KMS-11 (cell line): ENCODE results near the gene CDH19.

Source experiments
- H2AFZ ChIP-seq: fragments of 200-600 bp; sonication (generic); 2 replicates; pipeline ENCODE4 v1.6.1; 2016; ENCODE audit warnings: antibody characterized with exemption, mixed run types, low read depth
- H3K27ac ChIP-seq: fragments of 200-600 bp; sonication (generic); 2 replicates; pipeline ENCODE4 v1.6.1; 2016; ENCODE audit warnings: mild to moderate bottlenecking, mixed run types
- H3K27me3 ChIP-seq: fragments of 200-600 bp; sonication (generic); 2 replicates; pipeline ENCODE4 v1.6.1; 2017; ENCODE audit warnings: mild to moderate bottlenecking, low read depth, mixed run types, moderate library complexity; ENCODE audit not compliant: insufficient read depth
- H3K36me3 ChIP-seq: fragments of 200-600 bp; sonication (generic); 2 replicates; pipeline ENCODE4 v1.6.1; 2017; ENCODE audit warnings: mild to moderate bottlenecking, mixed run types; ENCODE audit not compliant: insufficient read depth
- H3K4me1 ChIP-seq: fragments of 200-600 bp; sonication (generic); 2 replicates; pipeline ENCODE4 v1.6.1; 2016; ENCODE audit warnings: mild to moderate bottlenecking, low read depth, mixed run types; ENCODE audit not compliant: poor library complexity, severe bottlenecking
- H3K4me2 ChIP-seq: fragments of 200-600 bp; sonication (generic); 2 replicates; pipeline ENCODE4 v1.7.0; 2016; ENCODE audit warnings: mild to moderate bottlenecking, mixed run types
- H3K4me3 ChIP-seq: fragments of 200-600 bp; sonication (generic); IDR thresholded peaks from 2 replicates; pipeline ENCODE4 v1.6.1; 2017; ENCODE audit warnings: low read depth, low read length, mixed read lengths; ENCODE audit not compliant: insufficient read depth
- H3K79me2 ChIP-seq: fragments of 200-600 bp; sonication (generic); 2 replicates; pipeline ENCODE4 v1.6.1; 2016; ENCODE audit warnings: low read depth, mixed run types; ENCODE audit not compliant: insufficient read depth
- H3K9ac ChIP-seq: fragments of 200-600 bp; sonication (generic); 2 replicates; pipeline ENCODE4 v1.6.1; 2016; ENCODE audit warnings: mild to moderate bottlenecking, mixed run types
- H4K20me1 ChIP-seq: fragments of 200-600 bp; sonication (generic); 2 replicates; pipeline ENCODE4 v1.6.1; 2016; ENCODE audit warnings: mild to moderate bottlenecking, mixed run types; ENCODE audit not compliant: insufficient read depth
- TF ChIP-seq, protein P1 (sequence below): fragments of 200-600 bp; sonication (generic); conservative IDR thresholded peaks from 2 replicates; pipeline ENCODE4 v1.6.1; 2017; ENCODE audit warnings: low read depth, mild to moderate bottlenecking, antibody characterized with exemption, low read length, moderate library complexity, mixed read lengths

CDH19 gene

DNA sequence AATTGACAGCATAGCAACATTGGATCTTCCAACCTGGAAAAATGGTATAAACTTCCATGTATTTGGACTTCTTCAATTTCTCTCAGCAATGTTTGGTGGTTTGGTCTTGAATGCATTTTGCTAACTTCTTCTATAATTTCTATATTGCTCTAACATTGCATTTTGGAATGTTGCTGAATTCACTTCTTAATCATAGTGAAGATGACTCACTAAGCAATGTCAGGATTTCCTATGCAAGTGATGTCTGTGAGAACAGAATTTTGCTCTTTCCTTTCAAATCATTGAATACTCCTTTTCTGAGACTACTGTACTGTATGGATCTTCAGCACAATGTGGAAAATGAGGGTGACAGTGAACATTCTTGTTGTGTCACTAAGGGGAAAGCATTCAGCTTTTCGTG is 28.9 kb upstream of the CDH19 start:
- Histone ChIP-seq H3K4me1 (no peaks in the 10 kb centered on the region), H3K79me2 (no peaks in the 10 kb centered on the region), H4K20me1 (no peaks in the 10 kb centered on the region), H2AFZ (no peak overlapping the region), H3K27me3 (no peaks in the 10 kb centered on the region), H3K4me2 (no peak overlapping the region), H3K4me3 (no peak overlapping the region), H3K27ac (no peak overlapping the region), H3K36me3 (no peaks in the 10 kb centered on the region), H3K9ac (no peak overlapping the region)
- TF ChIP-seq, protein P1, sequence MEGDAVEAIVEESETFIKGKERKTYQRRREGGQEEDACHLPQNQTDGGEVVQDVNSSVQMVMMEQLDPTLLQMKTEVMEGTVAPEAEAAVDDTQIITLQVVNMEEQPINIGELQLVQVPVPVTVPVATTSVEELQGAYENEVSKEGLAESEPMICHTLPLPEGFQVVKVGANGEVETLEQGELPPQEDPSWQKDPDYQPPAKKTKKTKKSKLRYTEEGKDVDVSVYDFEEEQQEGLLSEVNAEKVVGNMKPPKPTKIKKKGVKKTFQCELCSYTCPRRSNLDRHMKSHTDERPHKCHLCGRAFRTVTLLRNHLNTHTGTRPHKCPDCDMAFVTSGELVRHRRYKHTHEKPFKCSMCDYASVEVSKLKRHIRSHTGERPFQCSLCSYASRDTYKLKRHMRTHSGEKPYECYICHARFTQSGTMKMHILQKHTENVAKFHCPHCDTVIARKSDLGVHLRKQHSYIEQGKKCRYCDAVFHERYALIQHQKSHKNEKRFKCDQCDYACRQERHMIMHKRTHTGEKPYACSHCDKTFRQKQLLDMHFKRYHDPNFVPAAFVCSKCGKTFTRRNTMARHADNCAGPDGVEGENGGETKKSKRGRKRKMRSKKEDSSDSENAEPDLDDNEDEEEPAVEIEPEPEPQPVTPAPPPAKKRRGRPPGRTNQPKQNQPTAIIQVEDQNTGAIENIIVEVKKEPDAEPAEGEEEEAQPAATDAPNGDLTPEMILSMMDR = no peak

DNA sequence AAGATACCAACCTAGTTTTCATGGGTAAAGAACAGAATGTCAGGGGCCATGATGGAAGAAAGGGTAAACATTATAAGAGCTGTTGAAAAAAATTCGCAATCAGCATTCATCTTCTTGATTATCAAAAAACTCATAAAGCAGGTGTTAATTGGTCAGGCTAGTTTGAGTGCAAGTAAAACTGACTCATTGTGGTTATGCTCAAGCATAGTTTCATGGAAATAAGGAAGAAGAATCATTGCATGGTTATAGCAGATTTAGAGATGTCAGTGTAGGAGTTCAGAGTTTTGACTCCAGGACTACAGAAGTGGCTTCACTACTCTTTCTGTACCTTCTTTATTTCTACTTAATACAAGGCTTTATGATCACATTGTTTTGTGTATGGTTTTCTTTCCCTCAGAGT is 26.9 kb upstream of the CDH19 start:
- Histone ChIP-seq H3K36me3 (no peaks in the 10 kb centered on the region), H3K4me1 (no peaks in the 10 kb centered on the region), H4K20me1 (no peaks in the 10 kb centered on the region), H3K9ac (no peak overlapping the region), H3K27me3 (no peaks in the 10 kb centered on the region), H3K27ac (no peak overlapping the region), H2AFZ (no peak overlapping the region), H3K79me2 (no peaks in the 10 kb centered on the region), H3K4me3 (no peak overlapping the region), H3K4me2 (no peak overlapping the region)
- TF ChIP-seq, protein P1 = no peak

DNA sequence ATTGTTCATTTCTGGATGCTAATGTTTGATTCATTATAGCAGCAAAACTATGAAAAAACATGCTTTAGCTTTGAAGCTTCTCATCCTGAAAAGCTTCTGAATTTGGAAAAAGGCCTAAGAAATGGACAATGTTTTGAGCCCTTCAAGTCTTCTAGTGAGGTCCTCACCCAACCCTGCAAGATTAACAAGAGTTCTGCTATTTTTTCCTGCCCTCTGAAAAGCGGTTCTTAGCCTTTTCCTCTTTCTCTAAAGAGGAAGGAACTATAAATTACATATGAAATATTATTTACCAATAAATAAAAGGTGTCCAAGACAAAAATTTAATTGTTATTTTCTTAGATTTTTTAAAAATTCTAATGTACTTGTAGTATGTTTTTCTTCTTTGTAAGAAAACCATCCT is 19.9 kb upstream of the CDH19 start:
- no peak overlapping the region for H3K4me3 ChIP-seq
- no peak overlapping the region for H3K9ac ChIP-seq
- TF ChIP-seq, protein P1 = no peak
- no peak overlapping the region for H3K4me2 ChIP-seq
- H2AFZ ChIP-seq = no peak overlapping the region
- no peaks in the 10 kb centered on the region for H3K27me3 ChIP-seq
- no peaks in the 10 kb centered on the region for H3K36me3 ChIP-seq
- no peaks in the 10 kb centered on the region for H3K79me2 ChIP-seq
- no peaks in the 10 kb centered on the region for H3K4me1 ChIP-seq
- H3K27ac ChIP-seq = no peak overlapping the region
- H4K20me1 ChIP-seq = no peaks in the 10 kb centered on the region

DNA sequence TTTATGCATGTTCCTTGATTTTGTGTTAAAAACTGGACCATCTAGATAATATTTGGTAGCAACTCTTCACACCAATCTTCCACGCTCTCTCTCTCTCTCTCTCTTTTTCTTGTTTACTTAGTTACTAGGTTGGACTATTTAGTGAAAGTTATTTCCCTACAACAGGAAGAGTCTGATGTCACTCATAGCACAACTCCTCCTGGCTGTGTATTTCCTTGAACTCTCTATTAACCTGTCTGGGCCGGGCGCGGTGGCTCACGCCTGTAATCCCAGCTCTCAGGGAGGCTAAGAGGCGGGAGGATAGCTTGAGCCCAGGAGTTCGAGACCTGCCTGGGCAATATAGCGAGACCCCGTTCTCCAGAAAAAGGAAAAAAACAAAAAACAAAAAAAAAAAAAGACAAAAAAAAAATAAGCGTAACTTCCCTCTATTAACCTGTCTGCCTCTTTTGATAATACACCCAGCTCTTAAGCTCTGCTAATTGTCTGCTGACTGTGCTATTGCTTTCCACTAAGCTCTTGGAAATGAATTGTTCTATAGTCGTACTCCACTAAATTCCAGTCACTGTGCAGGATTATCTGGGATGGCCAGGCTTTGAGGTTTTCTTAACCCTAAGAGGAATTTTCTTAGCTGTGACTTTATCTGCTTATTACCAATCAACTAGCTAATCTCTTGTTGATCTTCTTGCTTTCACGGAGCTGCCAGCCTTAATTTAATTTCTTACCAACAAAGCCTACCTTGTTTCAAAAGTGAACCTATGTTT is 18.1 kb upstream of the CDH19 start:
- Histone ChIP-seq H3K9ac (no peak overlapping the region), H3K27me3 (no peaks in the 10 kb centered on the region), H3K4me3 (no peak overlapping the region), H2AFZ (no peak overlapping the region), H4K20me1 (no peaks in the 10 kb centered on the region), H3K4me1 (no peaks in the 10 kb centered on the region), H3K27ac (no peak overlapping the region), H3K79me2 (no peaks in the 10 kb centered on the region), H3K36me3 (no peaks in the 10 kb centered on the region), H3K4me2 (no peak overlapping the region)
- TF ChIP-seq, protein P1 = no peak
